DOHH2 (cell line): ENCODE measurements around the gene CRYBG3.

Source experiments
- H3F3A ChIP-seq: fragments of 200-600 bp; sonication (generic), shearing (Covaris generic); 2 replicates; pipeline ENCODE4 v1.6.0; 2016; ENCODE audit warnings: antibody characterized with exemption, mild to moderate bottlenecking; ENCODE audit not compliant: control insufficient read depth, insufficient read depth
- H3K27ac ChIP-seq: fragments of 200-600 bp; sonication (generic); 2 replicates; pipeline ENCODE4 v1.5.1; 2014; ENCODE audit warnings: low read depth, mild to moderate bottlenecking, low read length, moderate library complexity
- H3K27me3 ChIP-seq: fragments of 200-600 bp; sonication (generic); 2 replicates; pipeline ENCODE4 v1.6.1; 2014; ENCODE audit warnings: mild to moderate bottlenecking, low read length, mixed read lengths; ENCODE audit not compliant: control insufficient read depth
- H3K36me3 ChIP-seq: fragments of 200-600 bp; sonication (generic); 2 replicates; pipeline ENCODE4 v1.6.1; 2014; ENCODE audit warnings: mild to moderate bottlenecking, low read length, moderate library complexity, mixed read lengths; ENCODE audit not compliant: control insufficient read depth
- H3K4me1 ChIP-seq: fragments of 200-600 bp; sonication (generic); 2 replicates; pipeline ENCODE4 v1.6.1; 2014; ENCODE audit warnings: mild to moderate bottlenecking, low read length, mixed read lengths; ENCODE audit not compliant: control insufficient read depth
- H3K4me2 ChIP-seq: fragments of 200-600 bp; sonication (generic); 2 replicates; pipeline ENCODE4 v1.6.0; 2014; ENCODE audit warnings: mild to moderate bottlenecking, low read length, moderate library complexity
- H3K4me3 ChIP-seq: fragments of 200-600 bp; sonication (generic); 2 replicates; pipeline ENCODE4 v1.5.1; 2014; ENCODE audit warnings: mild to moderate bottlenecking, low read length, mixed read lengths
- H3K79me2 ChIP-seq: fragments of 200-600 bp; sonication (generic); 2 replicates; pipeline ENCODE4 v1.6.1; 2014; ENCODE audit warnings: mild to moderate bottlenecking, low read length, mixed read lengths; ENCODE audit not compliant: control insufficient read depth
- H3K9me2 ChIP-seq: fragments of 200-600 bp; sonication (generic); replicated peaks from 2 replicates; pipeline ENCODE4 v1.6.1; 2014; ENCODE audit warnings: mild to moderate bottlenecking, low read length, mixed read lengths; ENCODE audit not compliant: control insufficient read depth
- H3K9me3 ChIP-seq: fragments of 200-600 bp; sonication (generic); 2 replicates; pipeline ENCODE4 v1.6.1; 2014; ENCODE audit warnings: antibody characterized with exemption, low read length, mixed read lengths; ENCODE audit not compliant: control insufficient read depth, insufficient read depth
- H4K20me1 ChIP-seq: fragments of 200-600 bp; sonication (generic); 2 replicates; pipeline ENCODE4 v1.6.0; 2014; ENCODE audit warnings: low read depth, mild to moderate bottlenecking, antibody characterized with exemption, low read length, moderate library complexity; ENCODE audit not compliant: control insufficient read depth, insufficient read depth
- EZH2phosphoT487 ChIP-seq: fragments of 200-600 bp; sonication (generic); IDR thresholded peaks from 2 replicates; pipeline ENCODE4 v1.6.1; 2017; ENCODE audit warnings: borderline replicate concordance, mild to moderate bottlenecking, antibody characterized with exemption, low read length, moderate library complexity, mixed read lengths
- TF ChIP-seq, protein P1 (sequence below): fragments of 200-600 bp; sonication (generic); IDR thresholded peaks from one replicate; pipeline ENCODE4 v1.5.1; 2014; ENCODE audit warnings: antibody characterized with exemption, mild to moderate bottlenecking, low read depth, low read length; ENCODE audit not compliant: poor library complexity, severe bottlenecking

CRYBG3 gene

DNA sequence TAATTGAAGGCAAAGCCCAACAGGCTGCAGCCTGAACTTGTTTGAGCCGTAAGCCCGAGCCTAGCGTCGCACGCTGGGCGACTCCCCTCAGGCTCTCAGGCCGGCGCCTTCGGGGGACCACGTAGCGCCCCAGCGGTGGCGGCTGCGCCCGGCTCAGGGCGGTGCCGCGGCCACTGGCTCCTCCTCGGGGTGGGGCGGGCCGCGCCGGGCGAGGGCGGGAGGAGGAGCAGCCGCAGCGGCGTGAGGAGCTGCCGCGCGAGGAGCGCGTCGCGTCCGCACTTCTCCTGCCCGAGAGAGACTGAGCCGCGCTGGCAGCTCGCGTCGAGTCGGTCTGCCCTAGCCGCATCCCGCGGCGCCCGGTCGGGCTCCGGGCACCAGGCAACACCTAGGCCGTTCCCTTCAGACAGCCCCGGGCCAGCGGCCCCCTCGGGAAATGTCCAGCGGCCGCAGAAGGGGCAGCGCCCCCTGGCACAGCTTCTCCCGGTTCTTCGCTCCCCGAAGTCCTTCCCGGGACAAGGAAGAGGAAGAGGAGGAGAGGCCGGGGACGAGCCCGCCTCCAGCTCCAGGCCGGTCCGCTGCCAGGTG lies at the start of gene CRYBG3:
Gene CRYBG3 (plus strand): TSS at position 238 of the 585 bp plus-strand sequence. CDS start 196 bp downstream, at position 434.
- H3K4me2 ChIP-seq, result peak within 1 kb of the TSS; percentile 80
- peaks cover 37% of the 10 kb centered on the region for H3K27me3 ChIP-seq
- 0 out of 2 replicates have a peak, but pooled peaks cover 3% of the 10 kb centered on the region for H3F3A ChIP-seq
- peaks cover 16% of the 10 kb centered on the region for H3K4me1 ChIP-seq
- TF ChIP-seq, protein P1, sequence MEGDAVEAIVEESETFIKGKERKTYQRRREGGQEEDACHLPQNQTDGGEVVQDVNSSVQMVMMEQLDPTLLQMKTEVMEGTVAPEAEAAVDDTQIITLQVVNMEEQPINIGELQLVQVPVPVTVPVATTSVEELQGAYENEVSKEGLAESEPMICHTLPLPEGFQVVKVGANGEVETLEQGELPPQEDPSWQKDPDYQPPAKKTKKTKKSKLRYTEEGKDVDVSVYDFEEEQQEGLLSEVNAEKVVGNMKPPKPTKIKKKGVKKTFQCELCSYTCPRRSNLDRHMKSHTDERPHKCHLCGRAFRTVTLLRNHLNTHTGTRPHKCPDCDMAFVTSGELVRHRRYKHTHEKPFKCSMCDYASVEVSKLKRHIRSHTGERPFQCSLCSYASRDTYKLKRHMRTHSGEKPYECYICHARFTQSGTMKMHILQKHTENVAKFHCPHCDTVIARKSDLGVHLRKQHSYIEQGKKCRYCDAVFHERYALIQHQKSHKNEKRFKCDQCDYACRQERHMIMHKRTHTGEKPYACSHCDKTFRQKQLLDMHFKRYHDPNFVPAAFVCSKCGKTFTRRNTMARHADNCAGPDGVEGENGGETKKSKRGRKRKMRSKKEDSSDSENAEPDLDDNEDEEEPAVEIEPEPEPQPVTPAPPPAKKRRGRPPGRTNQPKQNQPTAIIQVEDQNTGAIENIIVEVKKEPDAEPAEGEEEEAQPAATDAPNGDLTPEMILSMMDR, result no peak
- no peak for TF ChIP-seq EZH2phosphoT487
- H3K36me3 ChIP-seq, result no peaks in the 10 kb centered on the region
- H3K9me2 ChIP-seq, result no peaks in the 10 kb centered on the region
- no peaks in the 10 kb centered on the region for H4K20me1 ChIP-seq
- H3K9me3 ChIP-seq, result no peaks in the 10 kb centered on the region
- no peaks in the 10 kb centered on the region for H3K79me2 ChIP-seq
- H3K27ac ChIP-seq, result no peak within 1 kb of the TSS
- H3K4me3 ChIP-seq, result peak within 1 kb of the TSS; percentile 77

DNA sequence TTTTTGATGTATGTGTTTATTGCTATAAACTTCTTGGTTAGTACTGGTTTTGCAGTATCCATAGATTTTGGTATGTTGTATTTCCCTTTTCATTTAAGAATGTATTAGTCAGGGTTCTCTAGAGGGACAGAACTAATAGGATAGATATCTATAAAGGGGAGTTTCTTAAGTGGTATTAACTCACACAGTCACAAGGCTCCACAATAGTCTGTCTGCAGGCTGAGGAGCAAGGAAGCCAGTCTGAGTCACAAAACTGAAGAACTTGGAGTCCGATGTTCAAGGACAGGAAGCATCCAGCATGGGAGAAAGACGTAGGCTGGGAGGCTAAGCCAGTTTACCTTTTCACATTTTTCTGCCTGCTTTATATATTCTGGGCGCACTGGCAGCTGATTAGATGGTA lies 48.9 kb upstream of the CRYBG3 start:
- H3K4me3 ChIP-seq, result no peak overlapping the region
- H3K27ac ChIP-seq, result no peak overlapping the region
- H3K9me3 ChIP-seq, result no peaks in the 10 kb centered on the region
- peaks cover 17% of the 10 kb centered on the region for H3K36me3 ChIP-seq
- no peak for TF ChIP-seq EZH2phosphoT487
- TF ChIP-seq, protein P1, result no peak
- H3F3A ChIP-seq, result no peaks in the 10 kb centered on the region
- H3K27me3 ChIP-seq, result no peaks in the 10 kb centered on the region
- no peaks in the 10 kb centered on the region for H3K9me2 ChIP-seq
- H4K20me1 ChIP-seq, result no peaks in the 10 kb centered on the region
- H3K4me1 ChIP-seq, result no peaks in the 10 kb centered on the region
- no peaks in the 10 kb centered on the region for H3K79me2 ChIP-seq
- H3K4me2 ChIP-seq, result no peak overlapping the region

DNA sequence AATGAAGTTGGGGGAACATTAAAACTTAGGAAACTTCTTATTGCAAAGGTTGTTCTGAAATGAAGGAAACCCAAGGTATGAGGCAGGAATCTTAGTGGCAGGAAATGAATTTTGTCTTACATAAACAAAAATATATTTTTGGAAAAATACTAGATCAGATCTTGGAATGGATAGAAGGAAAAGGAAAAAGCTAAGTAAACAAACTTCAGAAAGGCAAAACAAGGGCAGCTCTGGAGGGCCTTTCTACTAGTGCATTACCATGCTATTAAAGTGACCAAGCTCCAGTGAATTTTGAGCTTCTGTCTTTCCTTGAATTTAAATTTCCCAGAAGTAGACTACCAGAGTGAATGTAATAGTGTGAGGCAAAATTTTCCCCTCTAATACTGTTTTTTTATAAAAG lies 43.7 kb upstream of the CRYBG3 start:
- Histone ChIP-seq H3K9me2 (no peaks in the 10 kb centered on the region), H3K9me3 (no peaks in the 10 kb centered on the region), H3F3A (no peaks in the 10 kb centered on the region), H3K27ac (no peak overlapping the region), H3K79me2 (no peaks in the 10 kb centered on the region), H3K4me1 (no peaks in the 10 kb centered on the region), H3K4me3 (no peak overlapping the region), H4K20me1 (no peaks in the 10 kb centered on the region), H3K36me3 (no peaks in the 10 kb centered on the region; the same call in 1 of the 2 replicates), H3K4me2 (no peak overlapping the region), H3K27me3 (no peaks in the 10 kb centered on the region)
- TF ChIP-seq, protein P1, result no peak
- no peak for TF ChIP-seq EZH2phosphoT487
